ENCODE data around the gene GPR83.

DNA sequence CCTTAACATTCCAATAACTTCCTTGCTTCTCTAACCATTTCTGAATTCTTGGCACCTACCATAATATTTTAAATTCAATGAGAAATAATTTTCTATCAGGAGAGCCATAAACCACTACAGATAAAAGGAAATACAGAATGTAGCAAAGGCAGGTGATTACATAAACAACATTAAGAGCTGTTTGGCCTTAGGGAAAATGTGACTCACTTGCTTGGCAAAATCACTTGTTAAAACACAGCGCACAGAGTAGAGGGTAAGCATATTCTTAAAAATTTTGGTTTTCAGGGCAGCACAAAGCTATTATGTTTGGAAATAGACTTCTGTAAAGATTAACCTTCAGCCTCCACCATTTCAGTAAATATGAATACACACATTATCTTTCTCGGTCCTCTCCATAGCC lies 70.4 kb downstream of the GPR83 start:
- TF ChIP-seq POLR2A (IDR thresholded peaks at IDR 0.05; ENCODE audit: low read depth, low read length), result no peak
- TF ChIP-seq POLR2AphosphoS5 (IDR thresholded peaks at IDR 0.05; ENCODE audit: low read depth, low read length), result no peak

All from GM12891 (cell line).